HepG2 (cell line): ENCODE results near the gene BCL2. TPM values are rescaled to one million over a fixed set of nuclear protein-coding genes. Genes with fewer than 3 reads are reported as not detected.

ENCODE experiments used
- ATAC-seq: fragments of 200-7000 bp; cut with Tn5 transposase; 3 replicates; pipeline ENCODE4 v1.9.1; 2020; ENCODE audit warnings: mild to moderate bottlenecking, moderate library complexity
- BruUV-seq: library from RNA; stranded (reverse); fragments of 400-500 nt; replicated peaks from 2 replicates; lab custom pipeline; 2021; lab: Mats Ljungman, UMichigan
- CTCF ChIA-PET: fragments of 300-600 bp; formaldehyde crosslinking; extraction: SDS; loops from one replicate; lab custom pipeline; 2021; ENCODE audit warnings: low total read pairs, inconsistent platforms, low intra/inter-chr PET ratio; lab: Yijun Ruan, JAX
- POLR2A ChIA-PET: fragments of 350-600 bp; sonication (Branson Sonifier 250); formaldehyde crosslinking; loops from one replicate; lab custom pipeline; 2020; ENCODE audit warnings: antibody characterized with exemption, inconsistent platforms; lab: Yijun Ruan, JAX
- DNase-seq: peaks from one replicate; pipeline ENCODE4 v3.0.0-alpha.2; 2015; ENCODE audit warnings: low spot score
- FAIRE-seq: peaks from 3 replicates; lab custom pipeline; 2011; peaks lifted over from hg19 to GRCh38; lab: Jason Lieb, UNC
- H2AFZ ChIP-seq: one replicate; pipeline ENCODE4 v1.6.1; 2011; ENCODE audit warnings: low read length, inconsistent platforms
- H3K27ac ChIP-seq: fragments of 300-600 bp; 3 replicates; pipeline ENCODE4 v1.8.0; 2011; ENCODE audit warnings: mixed run types, mild to moderate bottlenecking, mixed read lengths, low read length, inconsistent platforms; ENCODE audit not compliant: insufficient read depth; ENCODE audit errors: extremely low read length
- H3K27me3 ChIP-seq, 2 experiments: fragments of 200-600 bp in 1 of 2; 2 replicates in 1 of 2; 3 replicates in 1 of 2; pipeline versions ENCODE4 v1.6.0 to v1.8.0; 2011; ENCODE audit warnings: low read length in 2 of 2, mild to moderate bottlenecking in 2 of 2, moderate library complexity in 2 of 2, inconsistent platforms in 1 of 2; ENCODE audit not compliant: insufficient read depth in 2 of 2, control insufficient read depth in 1 of 2
- H3K36me3 ChIP-seq, 2 experiments: fragments of 200-600 bp in 1 of 2; replicated peaks in 1 of 2; 2 replicates in 1 of 2; 3 replicates in 1 of 2; pipeline versions ENCODE4 v1.5.1 to v1.8.0; 2011; ENCODE audit warnings: low read length in 2 of 2, inconsistent platforms in 1 of 2; ENCODE audit not compliant: insufficient read depth in 2 of 2, control insufficient read depth in 1 of 2
- H3K4me1 ChIP-seq: 2 replicates; pipeline ENCODE4 v1.5.1; 2012; ENCODE audit warnings: low read length, inconsistent platforms; ENCODE audit not compliant: insufficient read depth
- H3K4me2 ChIP-seq: 2 replicates; pipeline ENCODE4 v1.6.0; 2011; ENCODE audit warnings: low read depth, low read length, inconsistent platforms
- H3K4me3 ChIP-seq, 3 experiments: fragments of 200-600 bp in 1 of 3; sonication (generic), shearing (Covaris generic) in 1 of 3; replicated peaks in 1 of 3; 2 replicates each; pipeline ENCODE4 v1.5.1; 2011 to 2016; ENCODE audit warnings: low read length in 3 of 3, inconsistent platforms in 2 of 3, low read depth in 2 of 3, mild to moderate bottlenecking in 2 of 3, control low read depth in 1 of 3, mixed read lengths in 1 of 3; ENCODE audit not compliant: insufficient read depth in 1 of 3
- H3K79me2 ChIP-seq: one replicate; pipeline ENCODE4 v1.6.1; 2011; ENCODE audit warnings: low read length, inconsistent platforms; ENCODE audit not compliant: insufficient read depth
- H3K9ac ChIP-seq: 2 replicates; pipeline ENCODE4 v1.6.0; 2011; ENCODE audit warnings: mild to moderate bottlenecking, low read depth, low read length, inconsistent platforms; ENCODE audit not compliant: insufficient read depth
- H3K9me3 ChIP-seq: 2 replicates; pipeline ENCODE4 v1.5.1; 2012; ENCODE audit warnings: mild to moderate bottlenecking, low read length
- H4K20me1 ChIP-seq: 2 replicates; pipeline ENCODE4 v1.6.0; 2011; ENCODE audit warnings: inconsistent platforms, mild to moderate bottlenecking, low read length, moderate library complexity; ENCODE audit not compliant: insufficient read depth
- ATRX ChIP-seq: sonication (generic); formaldehyde crosslinking; IDR thresholded peaks from 2 replicates; pipeline ENCODE4 v1.4.0; 2020; ENCODE audit warnings: missing genetic modification reagents, borderline replicate concordance
- CHD4 ChIP-seq: fragments of 200-600 bp; sonication (generic); IDR thresholded peaks from 2 replicates; pipeline ENCODE4 v1.7.0; 2017; ENCODE audit warnings: mild to moderate bottlenecking, low read length, borderline replicate concordance
- KLF15 ChIP-seq: sonication (generic); formaldehyde crosslinking; IDR thresholded peaks from 2 replicates; pipeline ENCODE4 v1.8.1; 2023; ENCODE audit warnings: borderline replicate concordance, mild to moderate bottlenecking, inconsistent platforms, missing genetic modification reagents, mixed read lengths
- NFIB ChIP-seq: sonication (generic); formaldehyde crosslinking; IDR thresholded peaks from 2 replicates; pipeline ENCODE4 v1.9.0; 2021; ENCODE audit warnings: missing genetic modification reagents, mild to moderate bottlenecking, borderline replicate concordance
- ZNF20 ChIP-seq: sonication (generic); formaldehyde crosslinking; IDR thresholded peaks from 2 replicates; pipeline ENCODE4 v1.4.0; 2020; ENCODE audit warnings: mild to moderate bottlenecking, moderate library complexity, missing genetic modification reagents
- ZNF256 ChIP-seq: sonication (generic); formaldehyde crosslinking; conservative IDR thresholded peaks from 2 replicates; pipeline ENCODE4 v1.4.0; 2020; ENCODE audit warnings: missing genetic modification reagents
- ZNF329 ChIP-seq: sonication (generic); formaldehyde crosslinking; IDR thresholded peaks from 2 replicates; pipeline ENCODE4 v1.9.0; 2021; ENCODE audit warnings: low read depth, mild to moderate bottlenecking, missing genetic modification reagents
- ZNF619 ChIP-seq: sonication (generic); formaldehyde crosslinking; IDR thresholded peaks from 2 replicates; pipeline ENCODE4 v1.4.0; 2020; ENCODE audit warnings: mild to moderate bottlenecking, missing genetic modification reagents
- ZNF629 ChIP-seq: sonication (generic); formaldehyde crosslinking; conservative IDR thresholded peaks from 2 replicates; pipeline ENCODE4 v1.5.0; 2020; ENCODE audit warnings: missing genetic modification reagents
- ZSCAN30 ChIP-seq: sonication (generic); formaldehyde crosslinking; IDR thresholded peaks from 2 replicates; pipeline ENCODE4 v1.5.0; 2020; ENCODE audit warnings: mild to moderate bottlenecking, missing genetic modification reagents
- WGBS: methylation state at CpG from one replicate; pipeline ENCODE4 v1.1.6; 2017; ENCODE audit warnings: low lambda C conversion rate; 5-methylcytosine and 5-hydroxymethylcytosine counted together
- in situ Hi-C: cut with HindIII; loops from 2 replicates; pipeline ENCODE4 v1.10.0; 2017; ENCODE audit warnings: low pct_unique_long_range_greater_than_20kb; ENCODE audit not compliant: extremely low pct_ligation_motif_present
- intact Hi-C: fragments of 100-400 bp; cut with micrococcal nuclease; formaldehyde crosslinking; loops from one replicate; pipeline ENCODE4 v1.10.0; 2022; ENCODE audit not compliant: unreplicated experiment
- polyA plus RNA-seq, 8 experiments: library from polyadenylated mRNA; depleted of rRNA in 3 of 8; stranded (reverse) in 7 of 8; unstranded in 1 of 8; fragments of >200 nt; fragmentation: Illumina TruSeq in 4 of 8; extraction: Trizol in 4 of 8; gene quantifications; 2 replicates each; pipeline versions ENCODE4 v1.2.1 to v1.2.3, GENCODE V29; 2011 to 2016; ENCODE audit warnings: low read depth in 4 of 8, missing spikeins in 1 of 8, mixed read lengths in 1 of 8; ENCODE audit not compliant: insufficient read depth in 1 of 8
- total RNA-seq, 5 experiments: library from RNA; depleted of rRNA; stranded (reverse); fragments of >200 nt; fragmentation: Illumina TruSeq; extraction: Trizol; gene quantifications; 2 replicates each; pipeline ENCODE4 v1.2.3, GENCODE V29; 2016; ENCODE audit warnings: low read depth in 1 of 5
- TF ChIP-seq, protein P1 (sequence below): sonication (generic); formaldehyde crosslinking; IDR thresholded peaks from 2 replicates; pipeline ENCODE4 v1.4.0; 2020; ENCODE audit warnings: missing genetic modification reagents
- TF ChIP-seq, protein P2 (sequence below), 2 experiments: sonication (generic) in 1 of 2; formaldehyde crosslinking in 1 of 2; IDR thresholded peaks; 2 replicates each; pipeline versions ENCODE4 v1.4.0 to v1.6.1; 2016 to 2020; ENCODE audit warnings: borderline replicate concordance in 1 of 2, low read depth in 1 of 2, mild to moderate bottlenecking in 1 of 2, missing genetic modification reagents in 1 of 2

Gene BCL2
- total and polyA plus RNA-seq, 2 of the 13 experiments (the other 11 are each of a cell fraction or from before 2014, with no cell fraction given): 0.07 to 0.53 TPM

GRCh38 chr18:63350230-63350629, 30.7 kb upstream of the BCL2 start:
- intact Hi-C loops (no loop called here), in situ Hi-C loops (no loop called here)

DNA sequence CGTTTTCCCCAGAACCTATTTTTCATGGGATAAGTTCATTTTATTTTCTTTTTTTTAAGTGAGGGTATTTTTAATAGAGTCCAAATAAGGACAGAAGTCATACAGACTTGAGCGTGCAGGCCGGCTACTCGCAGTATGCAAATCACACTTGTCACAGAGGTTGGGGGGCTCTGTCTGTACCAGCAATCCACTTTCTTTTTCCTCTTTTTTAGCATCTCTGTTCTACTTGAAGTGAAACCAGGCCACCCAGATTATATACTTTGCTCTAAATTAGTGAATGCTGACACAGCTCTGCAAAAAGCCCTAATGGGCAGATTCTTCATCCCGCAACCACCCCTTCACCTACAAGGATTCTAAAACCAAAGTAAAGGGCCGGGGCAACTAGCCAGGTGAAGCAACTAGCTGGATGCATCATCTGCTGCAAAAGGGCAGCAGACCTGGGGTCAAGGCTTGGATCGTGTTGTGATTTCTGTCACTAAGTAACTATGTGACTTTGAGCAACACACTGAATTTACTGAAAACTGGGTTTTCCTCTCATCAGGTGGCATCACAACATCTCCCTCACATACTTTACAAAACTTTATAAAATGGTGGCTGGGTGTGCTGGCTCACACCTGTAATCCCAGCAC, 29.1 kb upstream of the BCL2 start:
- peaks cover 37 to 77% of the 10 kb centered on the region in 2 experiments for H3K36me3 ChIP-seq
- no peaks in the 10 kb centered on the region for H3K79me2 ChIP-seq
- BruUV-seq: no TSS peak
- no peaks in the 10 kb centered on the region for H3K27me3 ChIP-seq
- no peak for FAIRE-seq
- in situ Hi-C loops (loop anchor here (10.0 kb wide), 1 partner anchor 86 kb away; no protein-coding TSS in a partner anchor), intact Hi-C loops (no loop called here)
- ATAC-seq: no peak
- H3K9ac ChIP-seq: no peak overlapping the region
- no peak overlapping the region for H3K27ac ChIP-seq
- no peaks in the 10 kb centered on the region for H3K9me3 ChIP-seq
- DNase-seq: no peak
- no peak overlapping the region for H3K4me2 ChIP-seq
- H3K4me1 ChIP-seq: peaks cover 19% of the 10 kb centered on the region
- ChIA-PET POLR2A (no interaction called here), CTCF (no interaction called here)
- no peaks in the 10 kb centered on the region for H4K20me1 ChIP-seq
- H2AFZ ChIP-seq: no peak overlapping the region
- 98% methylated on average over 7 of the region's 7 CpGs for WGBS
- no peak overlapping the region for H3K4me3 ChIP-seq
- TF ChIP-seq, protein P1, sequence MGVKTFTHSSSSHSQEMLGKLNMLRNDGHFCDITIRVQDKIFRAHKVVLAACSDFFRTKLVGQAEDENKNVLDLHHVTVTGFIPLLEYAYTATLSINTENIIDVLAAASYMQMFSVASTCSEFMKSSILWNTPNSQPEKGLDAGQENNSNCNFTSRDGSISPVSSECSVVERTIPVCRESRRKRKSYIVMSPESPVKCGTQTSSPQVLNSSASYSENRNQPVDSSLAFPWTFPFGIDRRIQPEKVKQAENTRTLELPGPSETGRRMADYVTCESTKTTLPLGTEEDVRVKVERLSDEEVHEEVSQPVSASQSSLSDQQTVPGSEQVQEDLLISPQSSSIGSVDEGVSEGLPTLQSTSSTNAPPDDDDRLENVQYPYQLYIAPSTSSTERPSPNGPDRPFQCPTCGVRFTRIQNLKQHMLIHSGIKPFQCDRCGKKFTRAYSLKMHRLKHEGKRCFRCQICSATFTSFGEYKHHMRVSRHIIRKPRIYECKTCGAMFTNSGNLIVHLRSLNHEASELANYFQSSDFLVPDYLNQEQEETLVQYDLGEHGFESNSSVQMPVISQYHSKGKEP: no peak
- no peak for TF ChIP-seq ZNF619 (CRISPR knock-in tag)
- TF ChIP-seq, protein P2, sequence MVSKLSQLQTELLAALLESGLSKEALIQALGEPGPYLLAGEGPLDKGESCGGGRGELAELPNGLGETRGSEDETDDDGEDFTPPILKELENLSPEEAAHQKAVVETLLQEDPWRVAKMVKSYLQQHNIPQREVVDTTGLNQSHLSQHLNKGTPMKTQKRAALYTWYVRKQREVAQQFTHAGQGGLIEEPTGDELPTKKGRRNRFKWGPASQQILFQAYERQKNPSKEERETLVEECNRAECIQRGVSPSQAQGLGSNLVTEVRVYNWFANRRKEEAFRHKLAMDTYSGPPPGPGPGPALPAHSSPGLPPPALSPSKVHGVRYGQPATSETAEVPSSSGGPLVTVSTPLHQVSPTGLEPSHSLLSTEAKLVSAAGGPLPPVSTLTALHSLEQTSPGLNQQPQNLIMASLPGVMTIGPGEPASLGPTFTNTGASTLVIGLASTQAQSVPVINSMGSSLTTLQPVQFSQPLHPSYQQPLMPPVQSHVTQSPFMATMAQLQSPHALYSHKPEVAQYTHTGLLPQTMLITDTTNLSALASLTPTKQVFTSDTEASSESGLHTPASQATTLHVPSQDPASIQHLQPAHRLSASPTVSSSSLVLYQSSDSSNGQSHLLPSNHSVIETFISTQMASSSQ (IDR thresholded peaks at IDR 0.05; ENCODE audit: low read depth): no peak
- TF ChIP-seq, protein P2 (CRISPR knock-in tag; IDR thresholded peaks at IDR 0.05; ENCODE audit: borderline replicate concordance): no peak
- no peak for TF ChIP-seq ATRX
- TF ChIP-seq CHD4: no peak
- TF ChIP-seq KLF15 (CRISPR knock-in tag): no peak
- TF ChIP-seq ZNF20 (CRISPR knock-in tag): no peak
- no peak for TF ChIP-seq ZSCAN30 (CRISPR knock-in tag)
- no peak for TF ChIP-seq ZNF329

More at GRCh38 chr18:63350230-63350629, 30.7 kb upstream of the BCL2 start:
- ChIA-PET CTCF (no interaction called here), POLR2A (no interaction called here)
- Histone ChIP-seq H3K4me3 (no peak overlapping the region), H3K4me2 (no peak overlapping the region), H2AFZ (no peak overlapping the region), H3K27me3 (no peaks in the 10 kb centered on the region), H3K9ac (no peak overlapping the region), H4K20me1 (no peaks in the 10 kb centered on the region), H3K79me2 (no peaks in the 10 kb centered on the region), H3K9me3 (no peaks in the 10 kb centered on the region), H3K4me1 (peaks cover 3% of the 10 kb centered on the region; the same call in 1 of the 2 replicates), H3K36me3 (peaks cover 32 to 77% of the 10 kb centered on the region in 2 experiments), H3K27ac (no peak overlapping the region)
- BruUV-seq: no TSS peak
- FAIRE-seq (no peak), ATAC-seq (no peak), DNase-seq (no peak)
- TF ChIP-seq ZNF629 (peak; percentile 61), NFIB (CRISPR knock-in tag) (no peak), ZNF256 (CRISPR knock-in tag) (no peak)
- WGBS: 50% methylated on average over 2 of the region's 2 CpGs
